ENCODE results near the gene STAM2.
"Not testable (repeated sequence)": the region's sequence is repeated elsewhere in the genome, so short reads cannot be mapped to it uniquely, and the experiment has no call there.

STAM2 gene

DNA sequence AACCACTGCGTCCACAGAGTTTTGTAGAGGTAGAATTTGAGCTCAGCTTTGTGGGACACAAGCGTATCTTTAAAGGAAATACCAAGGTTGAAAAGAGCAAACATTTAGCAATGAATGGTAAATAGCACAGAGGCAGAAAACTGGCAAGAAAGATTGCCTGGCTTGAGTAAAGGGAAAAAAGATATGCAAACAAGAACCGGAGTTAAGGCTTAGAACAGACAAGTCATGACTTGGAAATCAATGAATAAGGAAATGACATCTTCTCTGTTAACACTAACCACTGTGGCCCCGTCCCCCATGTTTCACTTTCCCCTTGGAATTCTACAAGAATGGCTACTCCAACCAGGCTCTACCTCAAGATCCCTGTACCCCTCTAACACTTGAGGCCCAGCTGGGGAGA, 3.8 kb downstream of the STAM2 start:
- DNase-seq: no peak

DNA sequence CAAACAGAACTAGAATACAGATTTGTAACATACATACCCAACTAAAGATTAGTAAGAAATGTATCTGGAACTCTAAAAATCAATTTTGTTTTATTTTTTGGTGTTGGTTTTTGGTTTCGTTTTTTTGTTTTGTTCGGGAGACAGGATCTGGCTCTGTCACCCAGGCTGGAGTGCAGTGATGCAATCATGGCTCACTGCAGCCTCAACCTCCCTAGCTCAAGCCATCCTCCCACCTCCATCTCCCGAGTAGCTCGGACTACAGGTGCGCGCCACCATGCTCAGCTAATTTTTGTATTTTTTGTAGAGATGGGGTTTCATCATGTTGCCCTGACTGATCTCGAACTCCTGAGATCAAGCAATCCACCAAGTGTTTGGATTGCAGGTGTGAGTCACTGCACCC, 6.4 kb downstream of the STAM2 start:
- DNase-seq: not testable (repeated sequence)

DNA sequence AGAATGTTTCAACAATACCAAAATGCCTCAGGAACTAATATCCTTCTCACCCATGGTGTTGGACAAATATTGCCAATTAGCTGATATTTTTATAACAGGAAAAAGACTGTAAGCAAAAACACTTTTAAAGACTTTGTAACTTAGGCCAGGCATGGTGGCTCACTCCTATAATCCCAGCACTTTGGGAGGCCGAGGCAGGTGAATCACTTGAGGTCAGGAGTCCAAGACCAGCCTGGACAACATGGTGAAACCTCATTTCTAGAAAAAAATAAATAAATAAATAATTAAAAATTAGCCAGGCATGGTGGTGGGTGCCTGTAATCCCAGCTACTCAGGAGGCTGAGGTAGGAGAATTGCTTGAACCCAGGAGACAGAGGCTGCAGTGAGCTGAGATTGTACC, 8.1 kb downstream of the STAM2 start:
- DNase-seq: not testable (repeated sequence)

DNA sequence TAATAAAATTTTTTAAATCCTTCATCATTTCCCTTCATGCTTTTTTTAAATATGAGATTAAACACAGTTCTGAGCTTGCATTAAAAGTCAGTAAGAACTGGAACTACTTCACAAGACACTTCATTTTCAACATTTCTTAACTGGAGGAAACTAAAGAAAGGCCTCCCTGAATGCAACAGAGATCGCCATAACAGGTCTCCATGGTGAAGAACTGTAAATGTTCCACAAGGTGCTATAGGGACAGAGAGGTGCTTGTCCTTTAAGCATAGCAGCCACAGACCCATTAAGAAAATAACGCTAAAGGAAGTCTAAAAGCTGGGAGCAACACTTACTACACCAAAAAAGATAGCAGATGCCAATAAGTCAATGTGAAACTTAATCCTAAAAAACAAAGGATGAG, 8.5 kb downstream of the STAM2 start:
- DNase-seq: no peak

- no peak for DNase-seq
Observed at GRCh38 chr2:152166633-152167032, 8.9 kb downstream of the STAM2 start.

GRCh38 chr2:152165780-152166179, 9.8 kb downstream of the STAM2 start:
- no peak for DNase-seq

- no peak for DNase-seq
Observed at GRCh38 chr2:152165306-152165705, 10.3 kb downstream of the STAM2 start.

- DNase-seq: not testable (repeated sequence)
Observed at GRCh38 chr2:152163669-152164068, 11.9 kb downstream of the STAM2 start.

- DNase-seq: no peak
Observed at GRCh38 chr2:152162141-152162540, 13.4 kb downstream of the STAM2 start.

DNA sequence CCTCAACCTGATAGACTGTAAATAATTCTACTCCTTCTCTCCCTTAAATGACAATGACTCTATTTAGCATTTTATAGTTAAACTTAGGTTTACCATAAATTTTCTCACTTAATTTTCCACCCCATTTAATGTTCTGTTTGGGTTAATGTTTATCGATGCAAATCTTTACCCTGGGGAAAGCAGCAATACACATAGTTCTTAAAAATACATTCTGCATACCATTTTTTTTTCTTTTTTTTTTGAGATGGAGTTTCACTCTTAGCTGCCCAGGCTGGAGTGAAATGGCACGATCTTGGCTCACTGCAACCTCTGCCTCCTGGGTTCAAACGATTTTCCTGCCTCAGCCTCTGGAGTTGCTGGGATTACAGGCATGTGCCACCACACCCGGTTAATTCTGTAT, 14.0 kb downstream of the STAM2 start:
- DNase-seq: no peak

DNA sequence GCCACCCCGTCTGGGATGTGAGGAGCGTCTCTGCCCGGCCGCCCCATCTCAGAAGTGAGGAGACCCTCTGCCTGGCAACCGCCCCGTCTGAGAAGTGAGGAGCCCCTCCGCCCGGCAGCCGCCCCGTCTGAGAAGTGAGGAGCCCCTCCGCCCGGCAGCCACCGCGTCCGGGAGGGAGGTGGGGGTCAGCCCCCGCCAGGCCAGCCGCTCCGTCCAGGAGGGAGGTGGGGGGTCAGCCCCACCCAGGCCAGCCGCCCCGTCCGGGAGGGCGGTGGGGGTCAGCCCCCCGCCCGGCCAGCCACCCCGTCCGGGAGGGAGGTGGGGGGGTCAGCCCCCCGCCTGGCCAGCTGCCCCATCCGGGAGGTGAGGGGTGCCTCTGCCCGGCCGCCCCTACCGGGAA, 15.2 kb downstream of the STAM2 start:
- not testable (repeated sequence) for DNase-seq

DNA sequence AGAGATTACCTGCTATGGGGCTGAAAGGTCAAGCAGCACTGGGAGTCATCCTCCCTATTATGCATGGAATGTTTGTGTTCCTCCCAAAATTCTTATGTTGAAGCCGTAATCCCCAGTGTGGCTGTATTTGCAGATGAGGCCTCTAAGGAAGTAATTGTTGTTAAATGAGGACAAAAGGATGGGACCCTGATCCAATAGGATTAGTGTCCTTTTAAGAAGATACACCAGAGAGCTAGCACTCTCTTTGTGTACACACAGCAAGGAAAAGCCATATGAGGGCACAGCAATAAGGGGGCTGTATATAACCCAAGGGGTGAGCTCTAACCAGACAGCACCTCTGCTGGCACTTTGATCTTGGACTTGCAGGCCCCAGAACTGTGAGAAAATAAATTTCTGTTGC, 18.3 kb downstream of the STAM2 start:
- no peak for DNase-seq

DNA sequence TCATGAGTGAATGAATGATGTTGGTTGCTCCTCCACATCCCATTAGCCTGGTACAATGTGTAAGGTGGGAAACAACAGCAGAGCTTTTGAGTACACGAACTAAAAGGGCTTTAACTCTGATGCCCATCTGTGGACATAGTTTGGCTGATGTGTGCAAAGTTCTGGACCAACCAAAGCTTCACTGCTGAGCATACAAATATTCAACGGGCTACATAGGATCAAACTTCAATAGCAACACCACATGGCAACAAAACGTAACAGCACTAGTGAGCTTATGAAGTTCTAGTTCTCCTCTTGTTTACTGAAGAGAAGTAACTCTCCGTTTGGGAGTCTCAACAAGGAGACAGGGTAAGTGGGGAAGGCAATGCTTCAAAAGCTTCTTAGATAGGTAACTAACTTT, 20.4 kb downstream of the STAM2 start:
- DNase-seq: no peak

- no peak for DNase-seq
Observed at GRCh38 chr2:152154462-152154861, 21.1 kb downstream of the STAM2 start.

GRCh38 chr2:152134488-152135280, 40.9 kb downstream of the STAM2 start:
- DNase-seq: no peak

DNA sequence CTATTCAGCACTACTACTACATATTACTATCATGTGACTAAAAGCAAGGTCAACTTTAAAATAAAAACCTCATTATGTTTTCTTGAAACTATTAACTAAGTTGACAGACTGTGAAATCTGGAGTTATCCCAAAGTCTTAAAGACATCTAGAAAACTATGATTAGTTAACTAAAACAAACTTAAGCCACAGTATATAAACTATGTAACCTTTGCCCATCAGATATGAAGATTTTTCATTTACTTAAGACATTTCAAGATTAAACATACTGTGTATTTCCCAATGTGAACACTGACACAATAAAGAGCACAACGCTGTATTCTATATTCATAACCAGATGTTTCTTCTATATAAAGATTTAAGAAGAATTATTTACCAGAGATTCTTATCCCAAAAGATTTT, 43.3 kb downstream of the STAM2 start:
- no peak for DNase-seq

DNA sequence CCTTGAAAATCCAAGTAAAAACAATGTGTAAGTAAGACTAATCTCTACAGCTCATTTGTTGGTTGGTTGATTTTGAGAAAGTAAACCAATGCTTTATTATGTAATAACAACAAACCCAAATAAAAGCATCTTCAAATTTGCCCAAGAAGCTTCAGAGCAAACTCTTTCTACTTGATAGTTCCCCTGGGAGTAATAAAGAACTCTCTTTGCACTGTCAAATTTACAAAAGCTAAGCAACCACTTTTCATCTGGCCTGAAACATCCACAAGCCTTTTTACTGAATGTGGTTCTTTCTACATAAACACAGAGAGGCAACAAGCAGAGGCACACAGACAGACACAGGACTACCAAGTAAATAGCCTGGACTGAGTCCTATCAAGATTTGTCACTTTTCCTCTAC, 47.9 kb downstream of the STAM2 start:
- DNase-seq: no peak

- no peak for DNase-seq
Observed at GRCh38 chr2:152126664-152127063, 48.9 kb downstream of the STAM2 start.

DNA sequence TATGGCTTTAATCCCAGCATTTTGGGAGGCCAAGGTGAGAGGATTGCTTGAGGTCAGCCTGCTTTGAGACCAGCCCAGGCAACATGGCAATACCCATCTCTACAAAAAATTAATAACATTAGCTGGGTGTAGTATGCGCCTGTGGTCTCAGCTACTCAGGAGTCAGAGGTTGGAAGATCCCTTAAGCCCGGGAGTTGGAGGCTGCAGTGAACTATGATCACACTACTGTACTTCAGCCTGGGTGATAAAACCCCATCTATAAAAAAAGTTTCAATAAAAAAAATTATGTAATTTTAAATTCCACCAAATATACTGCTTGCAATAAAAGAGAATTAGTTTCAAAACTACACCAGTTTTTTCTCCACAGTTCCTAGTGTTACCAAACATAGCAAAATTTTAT, 53.4 kb downstream of the STAM2 start:
- no peak for DNase-seq

DNA sequence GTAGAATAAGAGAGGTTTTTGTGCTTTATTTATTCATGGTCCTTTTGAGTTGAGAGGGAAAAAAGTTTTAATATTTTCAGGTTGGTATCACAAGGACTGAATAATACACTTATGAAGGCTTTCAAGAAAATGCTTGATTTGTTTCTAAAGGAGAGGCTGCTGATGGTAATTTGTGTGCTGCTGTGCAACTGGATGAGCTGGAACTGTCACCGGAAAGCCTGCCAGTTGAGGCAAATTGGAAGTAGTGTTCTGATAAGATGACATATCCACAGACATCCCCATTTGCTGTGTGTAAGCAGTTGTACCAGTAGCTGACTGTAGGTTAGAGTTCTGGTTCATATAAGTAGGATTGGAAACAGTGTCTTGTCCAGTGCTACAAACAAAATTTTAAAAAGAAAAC, 55.1 kb downstream of the STAM2 start:
- no peak for DNase-seq

GRCh38 chr2:152115952-152116351, 59.6 kb downstream of the STAM2 start:
- no peak for DNase-seq

- no peak for DNase-seq
Observed at GRCh38 chr2:152114366-152114765, 61.2 kb downstream of the STAM2 start.

DNA sequence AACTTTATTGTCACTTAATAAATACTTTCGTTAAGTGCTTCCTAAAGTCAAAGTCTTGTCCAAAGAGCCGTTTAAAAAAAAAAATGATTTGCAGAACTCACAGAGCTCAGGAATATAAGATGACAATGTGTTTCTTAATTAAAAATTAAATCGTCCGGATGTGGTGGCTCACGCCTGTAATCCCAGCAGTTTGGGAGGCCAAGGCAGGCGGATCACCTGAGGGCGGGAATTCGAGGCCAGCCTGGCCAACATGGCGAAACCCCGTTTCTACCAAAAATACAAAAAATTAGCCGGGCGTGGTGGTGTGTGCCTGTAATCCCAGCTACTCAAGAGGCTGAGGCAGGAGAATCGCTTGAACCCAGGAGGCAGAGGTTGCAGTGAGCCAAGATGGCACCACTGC, 68.4 kb downstream of the STAM2 start:
- not testable (repeated sequence) for DNase-seq

DNA sequence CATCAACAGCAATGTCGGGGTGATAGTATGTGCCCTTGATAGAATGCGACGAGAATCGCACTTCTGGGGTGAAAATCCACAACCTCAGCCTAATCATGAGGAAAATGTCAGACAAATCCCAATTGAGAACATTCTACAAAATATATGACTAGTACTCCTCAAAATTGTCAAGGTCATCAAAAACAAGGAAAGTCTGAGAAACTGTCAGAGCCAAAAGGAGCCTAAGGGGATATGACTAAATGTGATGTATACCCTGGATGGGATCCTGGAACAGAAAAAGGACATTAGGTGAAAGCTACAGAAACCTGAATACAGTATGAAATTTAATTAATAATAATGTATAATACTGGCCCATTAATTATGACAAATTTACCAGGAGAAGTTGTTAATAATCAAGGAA, 69.1 kb downstream of the STAM2 start:
- no peak for DNase-seq

DNA sequence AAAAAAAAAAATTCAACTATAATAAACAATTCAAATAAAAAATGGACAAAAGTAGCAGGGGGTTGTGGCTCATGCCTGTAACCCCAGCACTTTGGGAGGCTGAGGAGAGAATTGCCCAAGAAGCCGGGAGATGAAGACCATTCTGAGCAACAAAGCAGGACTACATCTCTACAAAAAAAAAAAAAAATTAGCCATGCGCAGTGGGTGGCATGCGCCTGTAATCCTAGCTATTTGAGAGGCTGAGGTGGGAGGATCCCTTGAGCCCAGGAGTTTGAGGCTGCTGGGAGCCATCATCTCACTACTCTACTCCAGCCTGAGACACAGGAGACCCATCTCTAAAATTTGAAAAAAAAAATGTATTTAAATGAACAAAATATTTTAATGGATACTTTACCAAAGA, 72.3 kb downstream of the STAM2 start:
- no peak for DNase-seq
